GM21576 (cell line): ENCODE results near the gene SIPA1.
"Not testable (repeated sequence)": the region's sequence is repeated elsewhere in the genome, so short reads cannot be mapped to it uniquely, and the experiment has no call there.

Experiments used
- ATAC-seq: cut with Tn5 transposase; IDR thresholded peaks from one replicate; pipeline ENCODE4 v1.9.1; 2021; ENCODE audit warnings: mild to moderate bottlenecking, moderate library complexity; ENCODE audit not compliant: unreplicated experiment

The SIPA1 gene

DNA sequence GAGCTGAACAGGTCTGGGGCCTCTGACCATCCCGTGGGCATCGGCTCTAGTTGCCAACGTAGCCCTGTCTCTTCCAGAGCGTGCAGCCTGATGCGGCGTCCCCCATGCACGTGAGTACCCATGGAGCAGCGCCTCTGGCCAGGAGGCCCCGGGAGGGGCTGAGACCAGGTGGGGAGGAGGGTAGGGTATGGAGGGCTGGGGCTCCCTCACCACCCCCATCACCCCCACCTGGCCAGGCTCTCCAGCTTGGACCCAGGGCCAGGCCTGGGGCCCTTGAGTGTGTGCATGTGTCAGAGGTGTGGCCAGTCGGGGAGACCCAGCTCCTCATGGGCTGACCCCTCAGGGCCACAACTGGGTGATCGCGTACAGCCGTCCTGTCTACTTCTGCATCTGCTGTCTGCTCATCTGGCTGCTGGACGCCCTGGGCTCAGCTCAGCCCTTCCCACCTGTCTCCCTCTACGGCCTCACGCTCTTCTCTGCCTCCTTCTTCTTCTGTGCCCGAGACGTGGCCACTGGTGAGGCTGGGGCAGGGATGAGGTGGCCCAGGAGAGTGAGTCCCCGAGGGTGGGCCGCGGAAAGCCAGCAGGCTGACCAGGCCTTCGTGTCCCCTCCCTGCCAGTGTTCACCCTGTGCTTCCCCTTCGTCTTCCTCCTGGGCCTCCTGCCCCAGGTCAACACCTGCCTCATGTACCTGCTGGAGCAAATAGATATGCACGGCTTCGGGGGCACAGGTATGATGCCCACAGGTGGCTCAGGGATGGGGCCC is 13.9 kb upstream of the SIPA1 start:
- ATAC-seq: no peak

DNA sequence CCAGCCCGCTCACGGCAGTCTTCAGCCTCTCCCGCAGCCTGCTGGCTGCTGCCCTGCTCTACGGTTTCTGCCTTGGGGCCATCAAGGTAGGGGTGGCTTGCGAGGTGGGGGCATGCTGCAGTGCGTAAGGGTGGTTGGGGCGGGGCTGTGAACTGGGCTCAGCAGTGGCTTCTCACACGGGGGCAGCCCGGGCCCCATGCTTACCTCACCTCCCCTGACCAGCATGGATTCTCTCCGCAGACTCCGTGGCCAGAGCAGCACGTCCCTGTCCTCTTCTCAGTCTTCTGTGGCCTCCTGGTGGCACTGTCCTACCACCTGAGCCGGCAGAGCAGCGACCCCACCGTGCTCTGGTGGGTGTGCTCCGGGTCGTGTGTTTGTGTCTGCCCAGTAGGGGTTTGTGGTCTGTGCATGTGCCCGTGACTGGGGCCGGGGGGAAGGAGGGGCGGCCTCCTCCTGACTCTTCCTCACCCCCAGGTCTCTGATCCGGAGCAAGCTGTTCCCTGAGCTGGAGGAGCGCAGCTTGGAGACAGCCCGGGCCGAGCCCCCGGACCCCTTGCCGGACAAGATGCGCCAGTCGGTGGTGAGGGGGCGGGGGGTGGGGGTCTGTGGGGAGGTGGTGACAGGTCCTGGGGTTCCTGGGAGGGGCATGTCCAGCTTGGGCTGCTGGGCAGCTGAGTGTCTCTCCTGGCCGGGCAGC is 12.8 kb upstream of the SIPA1 start:
- no peak for ATAC-seq

GRCh38 chr11:65625628-65626342 is 12.1 kb upstream of the SIPA1 start:
- ATAC-seq: no peak

DNA sequence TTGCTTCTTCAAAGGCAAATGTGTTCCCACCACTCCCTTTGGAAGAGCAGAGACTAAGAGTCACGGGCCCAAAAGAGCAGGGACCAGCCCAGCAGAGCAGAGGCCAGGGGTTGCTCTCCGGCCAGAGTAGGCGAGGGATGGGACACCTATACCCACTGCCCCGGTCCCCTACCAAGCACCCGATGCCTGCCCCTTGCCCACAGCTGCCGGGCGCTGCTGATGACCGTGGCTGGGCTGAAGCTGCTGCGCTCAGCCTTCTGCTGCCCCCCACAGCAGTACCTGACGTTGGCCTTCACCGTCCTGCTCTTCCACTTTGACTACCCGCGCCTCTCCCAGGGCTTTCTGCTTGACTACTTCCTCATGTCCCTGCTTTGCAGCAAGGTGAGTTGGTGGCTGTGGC is 10.7 kb upstream of the SIPA1 start:
- no peak for ATAC-seq

DNA sequence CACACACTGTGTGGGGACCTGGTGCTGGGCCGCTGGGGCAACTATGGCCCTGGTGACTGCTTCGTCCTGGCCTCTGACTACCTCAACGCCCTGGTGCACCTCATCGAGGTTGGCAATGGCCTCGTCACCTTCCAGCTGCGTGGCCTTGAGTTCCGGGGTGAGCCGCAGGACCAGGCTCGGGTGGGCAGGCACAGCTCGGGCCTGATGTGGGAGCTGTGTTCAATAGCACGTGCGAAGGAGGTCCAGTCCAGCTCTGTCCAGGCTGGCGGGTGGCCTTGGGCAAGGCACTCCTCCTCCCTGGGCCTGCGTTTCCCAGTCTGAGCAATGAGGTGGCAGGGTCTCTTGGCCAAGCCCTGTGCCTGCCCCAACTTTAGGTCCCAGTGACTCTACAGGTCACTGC is 8.3 kb upstream of the SIPA1 start:
- no peak for ATAC-seq

DNA sequence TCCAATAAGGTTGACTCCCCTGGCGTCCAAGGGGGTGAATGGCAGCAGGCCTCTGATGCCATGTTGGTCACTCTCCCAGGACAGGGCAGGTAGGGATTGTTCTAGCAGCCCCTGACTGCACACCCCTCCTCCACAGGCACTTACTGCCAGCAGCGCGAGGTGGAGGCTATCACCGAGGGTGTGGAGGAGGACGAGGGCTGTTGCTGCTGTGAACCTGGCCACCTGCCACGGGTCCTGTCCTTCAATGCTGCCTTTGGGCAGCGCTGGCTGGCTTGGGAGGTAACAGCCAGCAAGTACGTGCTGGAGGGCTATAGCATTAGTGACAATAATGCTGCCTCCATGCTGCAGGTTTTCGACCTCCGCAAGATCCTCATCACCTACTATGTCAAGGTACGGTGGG is 7.7 kb upstream of the SIPA1 start:
- no peak for ATAC-seq

DNA sequence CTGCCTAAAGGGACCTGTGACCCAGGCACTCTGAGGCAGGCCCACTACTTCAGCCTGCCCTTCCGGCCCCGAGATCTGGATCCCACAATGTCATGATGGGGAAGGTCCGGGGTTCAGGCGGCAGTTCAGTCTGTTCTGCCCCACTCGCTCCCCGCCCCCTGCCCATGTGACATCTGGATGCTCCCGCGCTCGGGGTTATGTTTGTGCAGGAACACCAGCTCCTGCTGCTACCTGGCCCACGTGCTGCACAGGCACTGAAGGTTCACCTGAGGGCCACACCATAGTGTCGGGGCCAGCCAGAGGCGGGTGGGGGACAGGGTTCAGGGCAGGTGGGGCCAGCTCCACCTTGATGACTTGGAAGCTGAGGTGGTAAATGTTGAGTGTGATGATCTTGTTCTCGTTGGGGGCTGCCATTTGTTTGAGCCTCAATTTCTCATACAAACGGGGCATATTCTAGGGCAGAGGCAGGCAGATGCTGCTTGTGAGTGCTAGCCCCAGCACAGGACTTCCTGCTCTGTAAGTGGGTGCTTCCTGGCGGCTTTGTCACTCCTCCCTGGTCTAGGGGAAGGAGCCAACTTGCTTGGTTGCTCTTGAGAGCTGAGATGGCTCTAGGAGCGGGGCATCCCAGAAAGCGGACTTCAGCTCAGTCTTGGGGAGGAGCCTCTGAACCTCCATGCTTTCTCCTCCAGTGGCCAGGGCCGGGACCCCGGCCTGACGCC is 4.4 kb upstream of the SIPA1 start:
- no peak for ATAC-seq

GRCh38 chr11:65634109-65634436 is 3.8 kb upstream of the SIPA1 start:
- ATAC-seq: no peak

GRCh38 chr11:65634440-65634839 is 3.5 kb upstream of the SIPA1 start:
- no peak for ATAC-seq

- no peak for ATAC-seq
Measured at GRCh38 chr11:65634905-65635731, 2.8 kb upstream of the SIPA1 start.

DNA sequence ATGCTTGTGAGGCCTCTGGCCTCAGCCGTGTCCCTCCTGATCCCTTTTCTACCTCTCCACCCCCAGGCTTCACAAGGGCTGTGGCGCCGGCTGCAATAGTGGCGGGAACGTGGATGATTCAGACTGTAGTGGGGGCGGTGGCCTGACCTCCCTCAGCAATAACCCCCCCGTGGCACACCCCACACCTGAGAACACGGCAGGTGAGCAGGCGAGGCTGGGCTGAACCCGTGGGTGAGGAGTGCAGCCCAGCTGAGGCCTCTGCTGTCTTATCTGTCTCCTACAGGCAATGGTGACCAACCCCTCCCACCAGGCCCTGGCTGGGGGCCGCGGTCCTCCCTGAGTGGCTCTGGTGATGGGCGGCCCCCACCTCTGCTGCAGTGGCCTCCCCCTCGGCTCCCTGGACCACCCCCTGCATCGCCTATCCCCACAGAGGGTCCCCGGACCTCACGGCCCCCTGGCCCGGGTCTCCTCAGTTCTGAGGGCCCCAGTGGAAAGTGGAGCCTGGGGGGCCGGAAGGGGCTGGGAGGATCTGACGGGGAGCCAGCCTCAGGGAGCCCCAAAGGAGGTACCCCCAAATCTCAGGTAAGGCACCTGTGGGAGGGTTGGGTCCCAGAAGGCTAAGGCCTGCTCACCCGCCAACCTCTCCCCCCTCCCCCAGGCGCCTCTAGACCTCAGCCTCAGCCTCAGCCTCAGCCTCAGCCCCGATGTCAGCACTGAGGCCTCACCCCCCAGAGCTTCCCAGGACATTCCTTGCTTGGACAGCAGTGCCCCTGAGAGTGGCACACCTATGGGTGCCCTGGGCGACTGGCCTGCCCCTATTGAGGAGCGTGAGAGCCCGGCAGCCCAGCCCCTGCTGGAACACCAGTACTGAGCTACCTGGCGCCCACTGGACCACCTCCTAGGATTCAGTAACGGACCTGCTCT is 1.5 kb upstream of the SIPA1 start:
- no peak for ATAC-seq

- no peak for ATAC-seq
Measured at GRCh38 chr11:65637032-65637557, 806 bp upstream of the SIPA1 start.

DNA sequence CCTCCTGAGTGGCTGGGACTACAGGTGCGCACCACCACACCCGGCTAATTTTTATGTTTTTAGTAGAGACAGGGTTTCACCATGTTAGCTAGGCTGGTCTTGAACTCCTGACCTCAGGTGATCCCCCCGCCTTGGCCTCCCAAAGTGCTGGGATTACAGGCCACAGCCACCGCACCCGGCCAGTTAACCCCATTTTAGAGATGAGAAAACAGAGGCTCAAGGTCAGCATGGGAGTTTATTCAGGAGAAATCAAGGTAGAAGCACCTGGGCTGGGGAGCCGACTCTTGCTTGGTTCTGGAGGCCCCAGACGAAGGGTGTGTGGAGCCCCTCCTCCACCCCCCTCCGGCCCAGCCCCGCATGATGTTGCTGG is 1.3 kb downstream of the SIPA1 start:
- ATAC-seq: not testable (repeated sequence)

GRCh38 chr11:65639623-65640482 is 2.0 kb downstream of the SIPA1 start:
- peak; percentile 42 for ATAC-seq

- no peak for ATAC-seq
Measured at GRCh38 chr11:65640483-65641296, 2.8 kb downstream of the SIPA1 start.

GRCh38 chr11:65641297-65642013 is 3.6 kb downstream of the SIPA1 start:
- no peak for ATAC-seq
